Nephron (organoid): ENCODE data around the gene DHX38.
"Not testable (repeated sequence)": the region's sequence is repeated elsewhere in the genome, so short reads cannot be mapped to it uniquely, and the experiment has no call there.

ENCODE experiments used
- H3K27ac Mint-ChIP-seq, 3 experiments: 2 replicates each; pipeline ENCODE4 v1.8.0; 2020; ENCODE audit warnings: mixed read lengths in 3 of 3, mild to moderate bottlenecking in 2 of 3, moderate library complexity in 1 of 3
- H3K27me3 Mint-ChIP-seq: 2 replicates; pipeline ENCODE4 v1.8.0; 2021; ENCODE audit warnings: low read depth, mild to moderate bottlenecking, moderate library complexity, mixed read lengths
- H3K36me3 Mint-ChIP-seq: 2 replicates; pipeline ENCODE4 v1.8.0; 2020; ENCODE audit warnings: low read depth, mixed read lengths
- H3K4me1 Mint-ChIP-seq: 2 replicates; pipeline ENCODE4 v1.8.0; 2020; ENCODE audit warnings: mixed read lengths
- H3K4me3 Mint-ChIP-seq, 3 experiments: 2 replicates each; pipeline ENCODE4 v1.8.0; 2020; ENCODE audit warnings: mild to moderate bottlenecking in 3 of 3, mixed read lengths in 3 of 3, moderate library complexity in 2 of 3
- H3K9me3 Mint-ChIP-seq: 2 replicates; pipeline ENCODE4 v1.8.0; 2020; ENCODE audit warnings: mixed read lengths
- TF ChIP-seq, protein P1 (sequence below), 3 experiments: fragments of 200-600 bp; sonication (generic); IDR thresholded peaks; one replicate each; pipeline ENCODE4 v1.5.0; 2021; ENCODE audit warnings: antibody characterized with exemption in 3 of 3; ENCODE audit not compliant: unreplicated experiment in 3 of 3

The DHX38 gene

DNA sequence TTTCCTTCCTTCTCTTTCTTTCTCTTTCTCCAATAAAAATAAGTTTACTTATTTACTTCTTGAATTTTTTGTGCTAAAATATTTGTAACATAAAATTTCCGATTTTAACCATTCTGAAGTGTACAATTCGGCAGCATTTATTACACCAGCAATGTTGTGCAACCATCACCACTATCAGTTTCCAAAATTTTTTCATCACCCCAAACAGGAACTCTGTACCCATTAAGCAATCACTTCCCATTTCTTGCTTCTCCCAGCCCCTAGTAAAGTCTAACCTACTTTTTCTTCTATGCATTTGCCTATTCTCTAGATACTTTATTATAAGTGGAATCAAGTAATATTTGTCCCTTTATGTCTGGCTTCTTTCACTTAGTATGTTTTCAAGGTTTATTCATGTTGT, 41.8 kb upstream of the DHX38 start:
- no peak overlapping the region for H3K4me3 Mint-ChIP-seq
- H3K9me3 Mint-ChIP-seq: peaks cover 8% of the 10 kb centered on the region
- H3K36me3 Mint-ChIP-seq: peaks cover 8% of the 10 kb centered on the region
- no peaks in the 10 kb centered on the region for H3K4me1 Mint-ChIP-seq
- H3K27me3 Mint-ChIP-seq: peaks cover 12% of the 10 kb centered on the region
- H3K27ac Mint-ChIP-seq: no peak overlapping the region
- TF ChIP-seq, protein P1, sequence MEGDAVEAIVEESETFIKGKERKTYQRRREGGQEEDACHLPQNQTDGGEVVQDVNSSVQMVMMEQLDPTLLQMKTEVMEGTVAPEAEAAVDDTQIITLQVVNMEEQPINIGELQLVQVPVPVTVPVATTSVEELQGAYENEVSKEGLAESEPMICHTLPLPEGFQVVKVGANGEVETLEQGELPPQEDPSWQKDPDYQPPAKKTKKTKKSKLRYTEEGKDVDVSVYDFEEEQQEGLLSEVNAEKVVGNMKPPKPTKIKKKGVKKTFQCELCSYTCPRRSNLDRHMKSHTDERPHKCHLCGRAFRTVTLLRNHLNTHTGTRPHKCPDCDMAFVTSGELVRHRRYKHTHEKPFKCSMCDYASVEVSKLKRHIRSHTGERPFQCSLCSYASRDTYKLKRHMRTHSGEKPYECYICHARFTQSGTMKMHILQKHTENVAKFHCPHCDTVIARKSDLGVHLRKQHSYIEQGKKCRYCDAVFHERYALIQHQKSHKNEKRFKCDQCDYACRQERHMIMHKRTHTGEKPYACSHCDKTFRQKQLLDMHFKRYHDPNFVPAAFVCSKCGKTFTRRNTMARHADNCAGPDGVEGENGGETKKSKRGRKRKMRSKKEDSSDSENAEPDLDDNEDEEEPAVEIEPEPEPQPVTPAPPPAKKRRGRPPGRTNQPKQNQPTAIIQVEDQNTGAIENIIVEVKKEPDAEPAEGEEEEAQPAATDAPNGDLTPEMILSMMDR (IDR thresholded peaks at IDR 0.05; ENCODE audit: unreplicated experiment in 3 of 3): no peak

DNA sequence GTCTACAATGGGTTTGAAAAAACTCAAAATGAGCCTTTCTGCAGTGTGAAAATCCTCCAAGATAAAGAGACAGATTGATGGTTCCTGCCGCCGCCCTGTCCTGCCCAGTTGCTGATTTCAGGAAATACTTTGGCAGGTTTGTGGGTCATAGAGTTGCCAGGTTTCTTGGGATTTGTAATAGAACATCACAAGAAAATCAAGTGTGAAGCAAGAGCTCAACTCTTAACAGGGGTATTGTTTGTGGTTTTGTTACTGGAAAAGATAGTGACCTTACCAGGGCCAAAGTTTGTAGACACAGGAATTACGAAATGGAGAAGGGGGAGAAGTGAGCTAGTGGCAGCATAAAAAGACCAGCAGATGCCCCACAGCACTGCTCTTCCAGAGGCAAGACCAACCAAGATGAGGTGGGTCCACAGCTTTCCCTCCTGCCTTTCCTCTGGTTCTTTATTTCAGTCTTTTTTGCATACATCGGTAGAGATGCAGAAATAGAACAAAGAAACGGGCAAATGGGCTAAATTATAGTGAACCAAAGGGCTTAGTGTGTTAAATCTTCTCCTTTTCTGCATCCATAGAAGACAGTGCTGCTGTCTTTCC, 39.3 kb upstream of the DHX38 start, which contains the start of gene HP:
HP (plus strand) TSS at position 252 of the 594 bp plus-strand sequence; CDS start at position 400, 148 bp downstream.
- H3K27me3 Mint-ChIP-seq: peaks cover 17% of the 10 kb centered on the region
- H3K36me3 Mint-ChIP-seq, H3K4me1 Mint-ChIP-seq, H3K9me3 Mint-ChIP-seq, H3K4me3 Mint-ChIP-seq, H3K27ac Mint-ChIP-seq: not testable (repeated sequence)

DNA sequence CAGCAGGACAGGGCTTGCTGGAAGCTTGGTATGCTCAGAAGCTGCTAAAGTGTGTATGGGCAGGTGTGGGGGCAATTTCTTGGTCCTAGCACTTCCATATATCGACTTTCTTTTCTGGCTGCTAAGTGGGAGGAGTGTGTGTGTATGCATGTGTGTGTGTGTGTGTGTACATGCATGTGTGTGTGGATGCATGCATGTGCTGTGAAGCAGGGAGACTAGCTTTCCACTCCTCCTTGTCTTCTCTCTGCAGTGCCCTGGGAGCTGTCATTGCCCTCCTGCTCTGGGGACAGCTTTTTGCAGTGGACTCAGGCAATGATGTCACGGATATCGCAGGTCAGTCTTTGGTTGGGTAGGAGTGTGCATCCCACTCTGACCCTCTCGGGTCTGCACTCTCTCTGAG, 37.7 kb upstream of the DHX38 start:
- Mint-ChIP-seq H3K36me3 (no peaks in the 10 kb centered on the region), H3K4me1 (no peaks in the 10 kb centered on the region), H3K27ac (no peak overlapping the region), H3K4me3 (no peak overlapping the region), H3K27me3 (peaks cover 12% of the 10 kb centered on the region), H3K9me3 (no peaks in the 10 kb centered on the region)
- TF ChIP-seq, protein P1 (IDR thresholded peaks at IDR 0.05; ENCODE audit: unreplicated experiment in 3 of 3): no peak

DNA sequence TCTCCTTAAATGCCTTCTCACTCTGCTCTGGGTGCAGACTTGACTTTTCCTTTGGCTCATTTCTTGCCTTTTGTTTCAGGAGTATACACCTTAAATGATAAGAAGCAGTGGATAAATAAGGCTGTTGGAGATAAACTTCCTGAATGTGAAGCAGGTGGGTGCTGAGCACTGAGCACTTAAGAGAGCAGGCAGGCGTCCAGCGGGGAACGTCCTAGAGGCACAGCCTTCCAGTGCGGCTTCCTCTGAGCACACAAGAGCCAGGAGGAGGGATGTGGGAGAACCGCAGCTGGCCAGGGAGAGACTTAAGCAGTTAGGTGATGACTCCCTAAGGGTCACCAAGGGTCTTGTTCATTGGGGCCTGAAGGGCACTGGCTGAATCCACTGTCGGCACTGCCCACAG, 36.3 kb upstream of the DHX38 start:
- not testable (repeated sequence) for H3K4me3 Mint-ChIP-seq, H3K36me3 Mint-ChIP-seq, H3K27ac Mint-ChIP-seq, H3K4me1 Mint-ChIP-seq, H3K9me3 Mint-ChIP-seq
- H3K27me3 Mint-ChIP-seq: peaks cover 12% of the 10 kb centered on the region

DNA sequence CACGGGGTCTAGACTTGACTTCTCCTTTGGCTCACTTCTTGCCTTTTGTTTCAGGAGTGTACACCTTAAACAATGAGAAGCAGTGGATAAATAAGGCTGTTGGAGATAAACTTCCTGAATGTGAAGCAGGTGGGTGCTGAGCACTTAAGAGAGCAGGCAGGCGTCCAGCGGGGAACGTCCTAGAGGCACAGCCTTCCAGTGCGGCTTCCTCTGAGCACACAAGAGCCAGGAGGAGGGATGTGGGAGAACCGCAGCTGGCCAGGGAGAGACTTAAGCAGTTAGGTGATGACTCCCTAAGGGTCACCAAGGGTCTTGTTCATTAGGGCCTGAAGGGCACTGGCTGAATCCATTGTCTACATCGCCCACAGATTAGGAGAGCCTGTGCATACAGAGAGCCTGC, 34.6 kb upstream of the DHX38 start:
- H3K4me3 Mint-ChIP-seq, H3K27ac Mint-ChIP-seq, H3K9me3 Mint-ChIP-seq, H3K27me3 Mint-ChIP-seq, H3K4me1 Mint-ChIP-seq, H3K36me3 Mint-ChIP-seq: not testable (repeated sequence)

DNA sequence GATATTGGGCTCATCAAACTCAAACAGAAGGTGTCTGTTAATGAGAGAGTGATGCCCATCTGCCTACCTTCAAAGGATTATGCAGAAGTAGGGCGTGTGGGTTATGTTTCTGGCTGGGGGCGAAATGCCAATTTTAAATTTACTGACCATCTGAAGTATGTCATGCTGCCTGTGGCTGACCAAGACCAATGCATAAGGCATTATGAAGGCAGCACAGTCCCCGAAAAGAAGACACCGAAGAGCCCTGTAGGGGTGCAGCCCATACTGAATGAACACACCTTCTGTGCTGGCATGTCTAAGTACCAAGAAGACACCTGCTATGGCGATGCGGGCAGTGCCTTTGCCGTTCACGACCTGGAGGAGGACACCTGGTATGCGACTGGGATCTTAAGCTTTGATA, 33.2 kb upstream of the DHX38 start:
- Mint-ChIP-seq H3K27me3 (peaks cover 5% of the 10 kb centered on the region), H3K27ac (no peak overlapping the region), H3K4me3 (no peak overlapping the region), H3K9me3 (no peaks in the 10 kb centered on the region), H3K4me1 (no peaks in the 10 kb centered on the region), H3K36me3 (no peaks in the 10 kb centered on the region)
- TF ChIP-seq, protein P1 (IDR thresholded peaks at IDR 0.05; ENCODE audit: unreplicated experiment in 3 of 3): no peak

DNA sequence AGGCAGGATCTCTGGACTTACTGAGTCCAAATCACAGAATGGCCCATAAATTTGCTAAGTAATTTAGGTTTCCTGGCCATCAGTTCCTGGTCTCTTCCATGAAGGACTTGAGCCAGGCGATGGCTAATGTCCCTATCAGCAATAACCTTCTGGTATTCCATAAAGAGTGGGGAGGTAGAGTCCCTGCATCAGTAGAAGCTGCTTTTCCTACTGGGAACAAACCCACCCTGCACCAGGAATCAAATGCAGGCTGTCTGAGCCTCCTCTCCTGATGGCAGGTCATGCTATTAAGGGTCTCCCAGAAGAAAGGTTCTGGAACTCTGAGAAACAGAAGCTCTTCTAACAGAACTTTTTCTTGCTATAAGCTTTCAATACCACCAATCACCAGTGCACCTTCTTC, 32.1 kb upstream of the DHX38 start:
- no peak overlapping the region for H3K27ac Mint-ChIP-seq
- no peaks in the 10 kb centered on the region for H3K9me3 Mint-ChIP-seq
- no peak overlapping the region for H3K4me3 Mint-ChIP-seq
- no peaks in the 10 kb centered on the region for H3K4me1 Mint-ChIP-seq
- TF ChIP-seq, protein P1 (IDR thresholded peaks at IDR 0.05; ENCODE audit: unreplicated experiment in 3 of 3): no peak
- peaks cover 5% of the 10 kb centered on the region for H3K27me3 Mint-ChIP-seq
- H3K36me3 Mint-ChIP-seq: no peaks in the 10 kb centered on the region
